UCSD-AML1 (cell line): ENCODE data around the gene ELFN1.

Source experiments
- DNase-seq: peaks from one replicate; lab custom pipeline; 2025; ENCODE audit not compliant: unreplicated experiment; lab: John Stamatoyannopoulos, UW

ELFN1 gene

GRCh38 chr7:1641661-1642260 lies 28.3 kb upstream of the ELFN1 start:
- no peak for DNase-seq

GRCh38 chr7:1642291-1642731 lies 27.8 kb upstream of the ELFN1 start:
- DNase-seq, result no peak

GRCh38 chr7:1643270-1644092 lies 26.6 kb upstream of the ELFN1 start:
- DNase-seq, result no peak

- DNase-seq, result no peak
These were observed 25.6 kb upstream of the ELFN1 start for GRCh38 chr7:1644341-1645070.

- DNase-seq, result no peak
These were observed 25.0 kb upstream of the ELFN1 start for GRCh38 chr7:1645071-1645409.

GRCh38 chr7:1645476-1645875 lies 24.6 kb upstream of the ELFN1 start:
- no peak for DNase-seq

- no peak for DNase-seq
These were observed 23.7 kb upstream of the ELFN1 start for GRCh38 chr7:1646391-1646790.

GRCh38 chr7:1646957-1647891 lies 22.9 kb upstream of the ELFN1 start:
- no peak for DNase-seq

- no peak for DNase-seq
These were observed 22.0 kb upstream of the ELFN1 start for GRCh38 chr7:1647961-1648672.

GRCh38 chr7:1649751-1650326 lies 20.2 kb upstream of the ELFN1 start:
- DNase-seq, result no peak

GRCh38 chr7:1650363-1651030 lies 19.6 kb upstream of the ELFN1 start:
- no peak for DNase-seq

- no peak for DNase-seq
These were observed 19.0 kb upstream of the ELFN1 start for GRCh38 chr7:1651031-1651446.

GRCh38 chr7:1651891-1652290 lies 18.2 kb upstream of the ELFN1 start:
- DNase-seq, result no peak

GRCh38 chr7:1653500-1653899 lies 16.6 kb upstream of the ELFN1 start:
- no peak for DNase-seq

- no peak for DNase-seq
These were observed 16.0 kb upstream of the ELFN1 start for GRCh38 chr7:1654111-1654510.

GRCh38 chr7:1654738-1655475 lies 15.2 kb upstream of the ELFN1 start:
- DNase-seq, result no peak

- no peak for DNase-seq
These were observed 10.4 kb upstream of the ELFN1 start for GRCh38 chr7:1659696-1660095.

- DNase-seq, result no peak
These were observed 8.6 kb upstream of the ELFN1 start for GRCh38 chr7:1661461-1661860.

- no peak for DNase-seq
These were observed 8.0 kb upstream of the ELFN1 start for GRCh38 chr7:1662101-1662500.
